ENCODE measurements around the gene CRACR2B. TPM values are rescaled to one million over a fixed set of nuclear protein-coding genes. Genes with fewer than 3 reads are reported as not detected.

CRACR2B gene
- total and polyA plus RNA-seq, 3 donors from 2014 or later, result 4.9 to 7.4 (median 6.5) TPM

DNA sequence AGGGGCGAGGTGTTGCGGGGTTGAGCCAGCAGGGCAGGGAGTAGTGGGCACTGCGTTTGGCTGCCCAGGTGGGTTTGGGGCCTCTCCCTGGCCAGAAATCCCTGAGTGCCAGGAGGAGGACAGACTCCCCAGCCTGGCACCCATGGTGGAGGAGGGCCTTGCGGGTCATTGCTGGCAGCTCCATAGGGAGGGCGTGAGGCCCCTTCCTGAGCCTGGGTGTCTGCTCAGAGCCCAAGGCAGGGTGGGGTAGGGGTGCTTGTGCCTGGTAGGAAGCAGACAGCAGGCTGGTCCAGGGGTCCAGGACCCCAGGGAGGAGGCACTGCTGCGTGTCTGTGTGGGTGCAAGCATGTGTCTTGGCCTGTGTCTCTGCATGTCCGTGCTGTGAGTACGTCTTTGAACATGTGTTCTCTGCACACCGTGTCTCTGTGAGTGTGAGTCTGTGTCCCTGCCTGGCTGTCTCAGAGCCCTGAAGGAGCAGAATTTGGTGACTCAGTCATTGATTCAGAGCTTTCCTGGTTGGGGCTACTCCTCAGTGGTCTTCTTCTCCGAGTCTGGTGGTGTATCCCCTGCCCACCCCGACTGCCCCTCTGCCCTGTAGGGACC, 18.9 kb downstream of the CRACR2B start:
- H3K4me1 ChIP-seq, result peaks cover 62% of the 10 kb centered on the region
- no peak for TF ChIP-seq POLR2A (IDR thresholded peaks at IDR 0.05)
- TF ChIP-seq, protein P1, sequence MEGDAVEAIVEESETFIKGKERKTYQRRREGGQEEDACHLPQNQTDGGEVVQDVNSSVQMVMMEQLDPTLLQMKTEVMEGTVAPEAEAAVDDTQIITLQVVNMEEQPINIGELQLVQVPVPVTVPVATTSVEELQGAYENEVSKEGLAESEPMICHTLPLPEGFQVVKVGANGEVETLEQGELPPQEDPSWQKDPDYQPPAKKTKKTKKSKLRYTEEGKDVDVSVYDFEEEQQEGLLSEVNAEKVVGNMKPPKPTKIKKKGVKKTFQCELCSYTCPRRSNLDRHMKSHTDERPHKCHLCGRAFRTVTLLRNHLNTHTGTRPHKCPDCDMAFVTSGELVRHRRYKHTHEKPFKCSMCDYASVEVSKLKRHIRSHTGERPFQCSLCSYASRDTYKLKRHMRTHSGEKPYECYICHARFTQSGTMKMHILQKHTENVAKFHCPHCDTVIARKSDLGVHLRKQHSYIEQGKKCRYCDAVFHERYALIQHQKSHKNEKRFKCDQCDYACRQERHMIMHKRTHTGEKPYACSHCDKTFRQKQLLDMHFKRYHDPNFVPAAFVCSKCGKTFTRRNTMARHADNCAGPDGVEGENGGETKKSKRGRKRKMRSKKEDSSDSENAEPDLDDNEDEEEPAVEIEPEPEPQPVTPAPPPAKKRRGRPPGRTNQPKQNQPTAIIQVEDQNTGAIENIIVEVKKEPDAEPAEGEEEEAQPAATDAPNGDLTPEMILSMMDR (IDR thresholded peaks at IDR 0.05), result no peak
- no peaks in the 10 kb centered on the region for H3K36me3 ChIP-seq (ENCODE audit: low read depth, missing control alignments)
- peak overlapping the region; percentile 89 to 97 for H3K27ac ChIP-seq
- intact Hi-C loops (cut with DNase I; ENCODE audit: low total_unique reads), result no loop called here
- no peaks in the 10 kb centered on the region for H3K9me3 ChIP-seq
- no peak overlapping the region for H3K4me3 ChIP-seq
- no peak for DNase-seq
- no peaks in the 10 kb centered on the region for H3K27me3 ChIP-seq
- WGBS, 2 donors, result 67 to 78% methylated on average over 7 to 11 of the region's 11 CpGs

DNA sequence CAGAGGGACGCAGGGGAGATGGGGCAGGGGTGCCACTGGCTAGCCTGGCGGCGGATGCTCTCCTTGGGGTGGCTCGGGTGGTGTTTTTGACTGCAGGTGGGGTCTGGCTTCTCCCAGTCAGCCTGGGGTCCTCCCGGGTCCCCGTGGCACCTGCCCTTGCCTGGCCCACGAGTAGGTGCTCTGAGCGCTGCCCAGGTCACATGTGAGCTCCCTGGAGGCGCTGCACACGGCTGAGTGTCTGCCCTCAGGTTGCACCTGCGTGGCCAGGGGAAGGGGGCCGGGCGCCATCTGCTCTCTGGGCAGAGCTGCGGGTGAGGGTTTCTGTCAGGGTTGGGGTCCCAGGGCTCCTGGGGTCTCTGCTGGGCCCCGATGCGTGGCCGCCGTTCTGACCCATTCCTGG, 20.2 kb downstream of the CRACR2B start:
- no peak for DNase-seq
- no peak overlapping the region for H3K27ac ChIP-seq
- peaks cover 62% of the 10 kb centered on the region for H3K4me1 ChIP-seq
- H3K36me3 ChIP-seq (ENCODE audit: low read depth, missing control alignments), result no peaks in the 10 kb centered on the region
- TF ChIP-seq, protein P1 (IDR thresholded peaks at IDR 0.05), result no peak
- no peak for TF ChIP-seq POLR2A (IDR thresholded peaks at IDR 0.05)
- 86 to 93% methylated on average over 3 to 17 of the region's 18 CpGs for WGBS, 2 donors
- H3K4me3 ChIP-seq, result no peak overlapping the region
- no peaks in the 10 kb centered on the region for H3K27me3 ChIP-seq
- intact Hi-C loops (cut with DNase I; ENCODE audit: low total_unique reads), result no loop called here
- no peaks in the 10 kb centered on the region for H3K9me3 ChIP-seq

DNA sequence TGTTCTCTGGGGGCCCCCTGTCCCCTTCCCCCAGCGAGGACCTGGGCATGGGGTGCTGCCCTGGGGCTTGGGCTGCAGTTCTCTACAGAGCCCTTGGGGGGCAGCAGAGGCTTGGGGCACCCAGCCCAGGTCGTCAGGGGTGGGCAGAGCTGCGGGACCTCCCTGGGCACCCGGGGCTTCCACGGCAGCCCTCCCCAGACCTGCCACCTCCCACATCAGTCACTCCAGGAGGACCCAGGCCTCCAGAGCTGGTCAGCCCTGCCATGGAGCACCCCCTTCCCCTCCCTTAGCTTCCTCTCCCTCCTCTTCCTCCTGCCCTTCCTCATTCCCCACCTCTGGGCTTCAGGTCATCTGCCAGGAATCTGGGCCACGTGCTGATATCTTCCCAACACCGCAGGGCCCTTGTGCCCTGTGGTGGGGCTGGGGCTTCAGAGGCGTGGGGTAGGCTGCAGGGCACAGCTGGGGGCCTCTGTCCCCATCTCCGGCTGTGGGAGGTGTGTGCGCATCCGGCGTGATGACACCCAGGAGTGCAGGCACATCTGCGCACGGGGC, 20.7 kb downstream of the CRACR2B start:
- WGBS, 2 donors, result 15 to 30% methylated on average over 6 to 14 of the region's 14 CpGs
- no peaks in the 10 kb centered on the region for H3K36me3 ChIP-seq (ENCODE audit: low read depth, missing control alignments)
- H3K27me3 ChIP-seq, result no peaks in the 10 kb centered on the region
- TF ChIP-seq, protein P1 (IDR thresholded peaks at IDR 0.05), result peak; percentile 53 to 80 (median 80)
- TF ChIP-seq POLR2A (IDR thresholded peaks at IDR 0.05), result no peak
- H3K4me3 ChIP-seq, result peak overlapping the region in 1 of 2 donors; percentile 57
- DNase-seq, result no peak
- H3K27ac ChIP-seq, result no peak overlapping the region
- H3K9me3 ChIP-seq, result no peaks in the 10 kb centered on the region
- peaks cover 60% of the 10 kb centered on the region for H3K4me1 ChIP-seq
- intact Hi-C loops (cut with DNase I; ENCODE audit: low total_unique reads), result no loop called here

DNA sequence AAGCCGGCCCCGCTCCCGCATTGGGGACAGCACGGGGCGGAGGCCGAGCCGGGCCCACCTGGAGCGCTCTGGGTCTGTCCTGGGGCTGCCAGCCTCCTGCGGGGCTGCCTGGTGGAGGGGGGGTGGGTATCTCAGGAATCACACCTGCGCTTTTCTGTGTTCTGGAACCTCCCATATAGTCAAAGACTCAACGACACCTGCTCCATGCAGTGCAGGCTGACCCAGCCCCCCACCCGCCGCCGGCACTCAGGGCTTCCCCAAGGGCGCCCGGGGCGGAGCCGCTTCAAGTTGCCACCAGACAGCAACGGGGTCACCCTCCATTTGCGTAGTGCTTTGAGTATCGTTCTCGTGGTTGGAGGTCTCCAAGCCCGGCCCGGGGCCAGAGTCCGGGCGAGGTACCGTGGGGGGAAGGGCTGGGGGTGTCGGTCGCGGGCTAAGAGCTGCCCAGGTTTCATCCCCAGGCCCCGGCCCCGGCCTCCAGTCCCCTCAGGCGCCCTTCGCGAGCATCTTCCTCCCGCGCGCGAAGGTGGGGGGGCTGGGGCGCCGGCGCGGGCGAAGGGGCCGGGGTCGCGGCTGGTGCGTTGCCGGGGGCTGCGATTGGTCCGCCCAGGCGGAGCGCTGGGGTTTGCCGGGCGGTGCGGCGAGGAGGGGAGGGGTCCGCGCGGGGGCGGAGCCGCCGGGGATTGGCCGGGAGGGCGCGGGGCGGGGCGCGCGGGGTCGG, 21.5 kb downstream of the CRACR2B start:
- intact Hi-C loops (cut with DNase I; ENCODE audit: low total_unique reads), result no loop called here
- DNase-seq, result no peak
- 6 to 29% methylated on average over 20 to 48 of the region's 71 CpGs for WGBS, 2 donors

More for the DNA sequence above, 21.5 kb downstream of the CRACR2B start:
- Histone ChIP-seq H3K27ac (no peak overlapping the region), H3K4me1 (peaks cover 52% of the 10 kb centered on the region), H3K9me3 (no peaks in the 10 kb centered on the region), H3K36me3 (ENCODE audit: low read depth, missing control alignments) (no peaks in the 10 kb centered on the region), H3K27me3 (no peaks in the 10 kb centered on the region), H3K4me3 (peak overlapping the region; percentile 46 to 57)
- no peak for TF ChIP-seq POLR2A (IDR thresholded peaks at IDR 0.05)
- TF ChIP-seq, protein P1 (IDR thresholded peaks at IDR 0.05), result no peak
